Epithelial cell of esophagus (primary cell): ENCODE data around the gene ADAM33.
A peak's percentile ranks its signal among the peaks of the same experiment; 100 is the strongest.

Experiments
- DNase-seq: peaks from one replicate; pipeline ENCODE4 v3.0.0; 2010; ENCODE audit warnings: low read depth
- H3K4me3 ChIP-seq: 2 replicates; pipeline ENCODE4 v1.5.1; 2011; ENCODE audit warnings: mild to moderate bottlenecking, low read length, control low read depth
- TF ChIP-seq, protein P1 (sequence below): IDR thresholded peaks from 2 replicates; pipeline ENCODE4 v1.5.1; 2011; ENCODE audit warnings: low read depth, mild to moderate bottlenecking, low read length, control low read depth, inconsistent platforms; ENCODE audit not compliant: insufficient read depth; ENCODE audit errors: missing control alignments

The ADAM33 gene

DNA sequence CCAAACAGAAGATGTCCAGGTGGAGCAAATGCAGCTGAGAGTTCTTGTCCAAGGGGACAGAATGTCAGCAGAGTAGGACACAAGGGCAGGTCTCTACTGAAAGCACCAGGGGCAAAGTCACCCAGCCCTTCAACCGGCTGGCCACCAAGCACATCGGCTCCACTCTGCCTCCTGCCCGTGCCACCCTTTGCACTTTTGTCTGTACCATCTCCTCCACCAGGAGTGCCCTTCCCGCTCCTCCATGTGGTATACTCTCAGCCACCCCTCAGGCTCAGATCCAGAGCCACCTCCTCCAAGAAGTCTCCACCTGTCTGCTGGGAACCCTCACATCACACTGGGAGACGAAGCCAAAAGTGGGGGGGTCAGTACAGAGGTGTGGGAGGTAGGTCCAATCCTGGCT is 46.5 kb upstream of the ADAM33 start:
- TF ChIP-seq, protein P1, sequence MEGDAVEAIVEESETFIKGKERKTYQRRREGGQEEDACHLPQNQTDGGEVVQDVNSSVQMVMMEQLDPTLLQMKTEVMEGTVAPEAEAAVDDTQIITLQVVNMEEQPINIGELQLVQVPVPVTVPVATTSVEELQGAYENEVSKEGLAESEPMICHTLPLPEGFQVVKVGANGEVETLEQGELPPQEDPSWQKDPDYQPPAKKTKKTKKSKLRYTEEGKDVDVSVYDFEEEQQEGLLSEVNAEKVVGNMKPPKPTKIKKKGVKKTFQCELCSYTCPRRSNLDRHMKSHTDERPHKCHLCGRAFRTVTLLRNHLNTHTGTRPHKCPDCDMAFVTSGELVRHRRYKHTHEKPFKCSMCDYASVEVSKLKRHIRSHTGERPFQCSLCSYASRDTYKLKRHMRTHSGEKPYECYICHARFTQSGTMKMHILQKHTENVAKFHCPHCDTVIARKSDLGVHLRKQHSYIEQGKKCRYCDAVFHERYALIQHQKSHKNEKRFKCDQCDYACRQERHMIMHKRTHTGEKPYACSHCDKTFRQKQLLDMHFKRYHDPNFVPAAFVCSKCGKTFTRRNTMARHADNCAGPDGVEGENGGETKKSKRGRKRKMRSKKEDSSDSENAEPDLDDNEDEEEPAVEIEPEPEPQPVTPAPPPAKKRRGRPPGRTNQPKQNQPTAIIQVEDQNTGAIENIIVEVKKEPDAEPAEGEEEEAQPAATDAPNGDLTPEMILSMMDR = no peak
- no peak for DNase-seq
- no peak overlapping the region for H3K4me3 ChIP-seq

DNA sequence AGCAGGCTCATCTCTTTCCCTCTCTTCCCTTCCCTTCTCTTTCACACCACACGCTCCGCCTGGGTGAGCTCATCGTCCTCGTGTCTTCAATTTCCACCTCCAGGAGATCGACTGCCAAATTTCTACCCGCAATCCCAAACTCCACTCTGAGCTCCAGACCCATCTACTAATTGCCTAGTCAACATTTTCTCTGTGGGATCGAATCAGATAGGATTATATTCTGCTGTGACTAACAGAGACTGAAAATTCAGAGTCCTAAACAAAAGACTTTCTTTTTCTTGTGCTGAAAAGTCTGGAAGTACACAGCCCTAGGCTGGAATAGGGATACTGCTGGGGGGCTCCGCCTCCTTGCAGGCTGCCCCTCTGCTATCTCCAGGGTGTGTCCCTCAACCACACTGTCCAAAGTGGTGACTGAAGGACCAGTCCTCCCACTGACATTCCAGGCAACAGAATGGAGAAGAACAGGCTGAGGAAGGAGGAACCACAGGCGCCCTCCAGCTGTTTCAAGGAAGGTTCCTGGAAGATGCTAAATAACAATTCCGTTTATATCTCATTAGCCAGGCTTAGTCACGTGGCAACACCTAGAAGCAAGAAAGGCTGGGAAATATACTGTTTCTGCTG is 45.7 kb upstream of the ADAM33 start:
- no peak overlapping the region for H3K4me3 ChIP-seq
- TF ChIP-seq, protein P1 = no peak
- DNase-seq = peak; percentile 27

DNA sequence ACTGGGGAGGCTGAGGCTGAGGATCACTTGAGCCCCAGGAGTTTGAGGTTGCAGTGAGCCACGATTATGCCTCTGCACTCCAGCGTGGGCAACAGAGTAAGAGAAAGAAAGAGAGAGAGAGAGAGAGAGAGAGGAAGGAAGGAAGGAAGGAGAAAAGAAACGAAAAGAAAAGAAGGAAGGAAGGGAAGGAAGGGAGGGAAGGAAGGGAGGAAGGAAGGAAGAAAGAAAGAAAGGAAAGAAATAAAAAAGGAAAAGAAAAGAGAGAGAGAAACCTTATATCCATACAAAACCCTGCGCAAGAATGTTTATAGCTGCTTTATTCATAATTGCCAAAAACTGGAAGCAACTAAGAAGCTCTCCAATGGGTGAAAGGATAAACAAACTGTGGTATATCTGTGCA is 42.5 kb upstream of the ADAM33 start:
- no peak overlapping the region for H3K4me3 ChIP-seq
- TF ChIP-seq, protein P1 = no peak
- DNase-seq = no peak

DNA sequence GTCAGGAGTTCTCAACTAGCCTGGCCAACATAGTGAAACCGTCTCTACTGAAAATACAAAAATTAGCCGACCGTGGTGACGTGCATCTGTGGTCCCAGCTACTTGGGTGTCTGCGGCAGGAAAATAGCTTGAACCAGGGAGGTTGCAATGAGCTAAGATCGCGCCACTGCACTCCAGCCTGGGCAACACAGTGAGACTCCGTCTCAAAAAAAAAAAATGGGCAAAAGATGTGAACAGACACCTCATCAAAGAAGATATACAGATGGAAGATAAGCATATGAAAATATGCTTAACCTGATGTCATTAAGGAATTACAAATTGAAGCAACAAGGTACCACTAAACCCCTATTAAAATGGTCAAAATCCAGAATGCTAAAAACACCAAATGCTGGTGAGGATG is 41.5 kb upstream of the ADAM33 start:
- TF ChIP-seq, protein P1 = no peak
- no peak for DNase-seq
- no peak overlapping the region for H3K4me3 ChIP-seq

DNA sequence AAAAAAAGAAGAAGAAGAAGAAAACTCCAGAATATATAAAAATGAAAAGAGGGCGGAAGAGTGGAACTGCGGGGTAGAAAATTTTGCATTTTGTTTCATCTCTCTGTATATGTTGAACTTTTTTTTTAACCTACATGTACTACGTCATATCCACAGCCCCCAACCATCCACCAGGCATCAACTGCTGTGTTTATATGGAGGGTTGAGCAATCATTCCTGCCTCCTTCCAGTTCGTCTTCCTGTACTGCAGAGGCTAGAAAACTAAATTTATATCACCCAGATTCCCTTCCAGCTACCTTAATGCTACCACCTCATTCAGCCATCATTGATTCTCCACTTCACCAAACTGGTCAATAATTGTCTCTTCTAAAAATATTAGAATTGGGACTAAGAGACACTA is 40.1 kb upstream of the ADAM33 start:
- DNase-seq = no peak
- no peak overlapping the region for H3K4me3 ChIP-seq
- TF ChIP-seq, protein P1 = no peak

DNA sequence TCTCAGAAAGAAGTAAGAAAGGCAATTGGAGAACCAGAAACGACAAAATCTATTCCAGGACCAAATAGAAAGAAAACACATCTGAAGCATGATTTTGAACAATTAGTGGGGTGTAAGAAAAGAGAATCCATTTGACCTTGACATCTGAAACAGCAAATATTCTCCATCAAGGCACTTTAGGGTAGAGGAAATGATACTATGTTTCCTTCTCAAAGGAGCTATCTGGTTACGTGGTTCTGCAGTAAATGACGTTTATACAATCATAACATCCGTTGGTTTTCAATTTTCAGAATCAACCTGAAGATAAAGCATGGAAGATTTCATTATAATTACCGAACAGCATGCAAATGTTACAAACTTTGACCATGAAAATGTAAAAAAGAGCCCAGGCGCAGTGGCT is 38.8 kb upstream of the ADAM33 start:
- H3K4me3 ChIP-seq = no peak overlapping the region
- TF ChIP-seq, protein P1 = no peak
- no peak for DNase-seq

DNA sequence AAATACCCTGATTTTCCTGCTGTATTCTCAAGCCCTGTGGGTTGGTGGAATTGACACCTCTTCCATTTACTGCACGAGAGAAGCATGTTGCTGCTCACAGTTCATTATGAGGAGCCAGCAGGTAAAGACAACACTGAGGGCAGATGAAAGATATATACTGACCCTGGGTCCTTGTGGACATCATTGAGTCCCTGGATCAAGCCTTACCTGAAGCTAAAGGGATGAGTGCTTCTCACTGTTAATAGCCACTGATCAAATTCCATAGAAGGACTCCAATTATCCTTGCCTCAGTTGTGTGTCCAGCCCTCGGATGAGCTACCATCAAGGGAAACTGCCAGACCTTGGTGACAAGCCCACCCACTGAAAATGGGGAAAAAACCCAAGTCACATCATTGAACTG is 38.3 kb upstream of the ADAM33 start:
- DNase-seq = no peak
- TF ChIP-seq, protein P1 = no peak
- H3K4me3 ChIP-seq = no peak overlapping the region
